Prostate gland (tissue), 2 donors: ENCODE results near the gene C1orf198.

ENCODE experiments used
- CTCF ChIP-seq, 4 experiments: fragments of 200-600 bp in 2 of 4; fragments of 450-650 bp in 2 of 4; sonication (generic) in 2 of 4; IDR thresholded peaks; 1 replicate in 3 of 4; 2 replicates in 1 of 4; pipeline ENCODE4 v1.5.1; 2016 to 2019; ENCODE audit warnings: antibody characterized with exemption in 4 of 4, mild to moderate bottlenecking in 2 of 4, moderate library complexity in 2 of 4
- POLR2A ChIP-seq: fragments of 450-650 bp; IDR thresholded peaks from one replicate; pipeline ENCODE4 v1.6.1; 2016; ENCODE audit warnings: antibody characterized with exemption, mild to moderate bottlenecking

- TF ChIP-seq CTCF (IDR thresholded peaks at IDR 0.05) (no peak), POLR2A (no peak)
Measured at GRCh38 chr1:230787471-230787870, 80.8 kb downstream of the C1orf198 start.
